Prostate gland (tissue), 2 donors: ENCODE results near the gene ZSWIM5. TPM values are rescaled to one million over a fixed set of nuclear protein-coding genes. Genes with fewer than 3 reads are reported as not detected.

Source experiments
- DNase-seq: peaks from one replicate; pipeline ENCODE4 v3.0.0-alpha.2; 2019; ENCODE audit warnings: low spot score
- H3K27ac ChIP-seq, 2 donors: fragments of 200-600 bp; sonication (generic); 2 replicates each; pipeline ENCODE4 v1.5.1; 2017 to 2019
- H3K27me3 ChIP-seq: fragments of 200-600 bp; sonication (generic); replicated peaks from 2 replicates; pipeline ENCODE4 v1.5.1; 2019; ENCODE audit not compliant: insufficient read depth
- H3K36me3 ChIP-seq, 2 donors: fragments of 200-600 bp; sonication (generic); 1 replicate in 1 of 2; 2 replicates in 1 of 2; pipeline versions ENCODE4 v1.5.1 to v1.8.1; 2017 to 2019
- H3K4me1 ChIP-seq: fragments of 200-600 bp; sonication (generic); replicated peaks from 2 replicates; pipeline ENCODE4 v1.5.1; 2019
- H3K4me3 ChIP-seq, 2 donors: fragments of 200-600 bp; sonication (generic); 2 replicates each; pipeline ENCODE4 v1.5.1; 2017 to 2019
- H3K9me3 ChIP-seq: fragments of 200-600 bp; sonication (generic); 2 replicates; pipeline ENCODE4 v1.5.1; 2017
- CTCF ChIP-seq, 4 experiments: fragments of 200-600 bp in 2 of 4; fragments of 450-650 bp in 2 of 4; sonication (generic) in 2 of 4; IDR thresholded peaks; 1 replicate in 3 of 4; 2 replicates in 1 of 4; pipeline ENCODE4 v1.5.1; 2016 to 2019; ENCODE audit warnings: antibody characterized with exemption in 4 of 4, mild to moderate bottlenecking in 2 of 4, moderate library complexity in 2 of 4
- POLR2A ChIP-seq: fragments of 450-650 bp; IDR thresholded peaks from one replicate; pipeline ENCODE4 v1.6.1; 2016; ENCODE audit warnings: antibody characterized with exemption, mild to moderate bottlenecking
- POLR2AphosphoS5 ChIP-seq: sonication (generic); formaldehyde crosslinking; IDR thresholded peaks from one replicate; pipeline ENCODE4 v1.6.1; 2017; ENCODE audit warnings: antibody characterized with exemption
- WGBS: methylation state at CpG from one replicate; pipeline ENCODE4 v1.1.5; 2018; 5-methylcytosine and 5-hydroxymethylcytosine counted together
- intact Hi-C: fragments of 100-400 bp; cut with DNase I; formaldehyde crosslinking; loops from one replicate; pipeline ENCODE4 v1.14.2; 2022
- total RNA-seq, 2 donors: library from RNA; depleted of rRNA; stranded (reverse); fragments of >200 nt; gene quantifications; one replicate each; pipeline ENCODE4 v1.1.0, GENCODE V29; 2016

The ZSWIM5 gene
- total RNA-seq, 2 donors from 2014 or later: 7.2 to 18.6 TPM

DNA sequence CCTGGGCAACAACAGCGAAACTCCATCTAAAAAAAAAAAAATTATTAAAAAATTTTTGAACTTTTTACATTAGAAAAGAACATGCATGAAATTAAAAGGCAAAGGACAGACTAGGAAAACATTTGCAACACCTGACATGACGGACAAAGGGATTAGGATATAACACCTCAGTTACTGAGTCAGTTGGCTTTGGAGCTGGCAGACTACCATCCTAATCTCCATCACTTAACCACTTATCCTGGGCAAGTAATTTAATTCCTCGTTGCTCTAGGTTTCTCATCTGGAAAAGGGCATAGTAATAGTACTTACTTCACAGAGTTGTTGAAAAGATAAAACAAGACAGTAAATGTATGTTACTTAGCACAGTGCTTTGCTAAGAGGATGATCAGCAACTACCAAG lies 207.2 kb downstream of the ZSWIM5 start:
- TF ChIP-seq POLR2AphosphoS5 (no peak), CTCF (IDR thresholded peaks at IDR 0.05) (no peak), POLR2A (no peak)
- Histone ChIP-seq H3K36me3 (peaks cover 5 to 16% of the 10 kb centered on the region in 2 donors), H3K27ac (no peak overlapping the region), H3K4me1 (no peaks in the 10 kb centered on the region), H3K27me3 (no peaks in the 10 kb centered on the region), H3K9me3 (no peaks in the 10 kb centered on the region), H3K4me3 (no peak overlapping the region)
- intact Hi-C loops: no loop called here
- 85% methylated on average over 3 of the region's 3 CpGs for WGBS
- no peak for DNase-seq

- Histone ChIP-seq H3K9me3 (no peaks in the 10 kb centered on the region), H3K27me3 (no peaks in the 10 kb centered on the region), H3K36me3 (no peaks in the 10 kb centered on the region), H3K4me1 (no peaks in the 10 kb centered on the region), H3K27ac (no peak overlapping the region), H3K4me3 (no peak overlapping the region)
- TF ChIP-seq CTCF (IDR thresholded peaks at IDR 0.05) (no peak), POLR2AphosphoS5 (no peak), POLR2A (no peak)
- DNase-seq: no peak
- 96% methylated on average over 7 of the region's 7 CpGs for WGBS
- intact Hi-C loops: no loop called here
These were observed 210.8 kb downstream of the ZSWIM5 start for GRCh38 chr1:44995467-44996238.

GRCh38 chr1:44994309-44994898 lies 212.0 kb downstream of the ZSWIM5 start:
- DNase-seq: no peak
- intact Hi-C loops: no loop called here
- TF ChIP-seq CTCF (IDR thresholded peaks at IDR 0.05): no peak
- TF ChIP-seq POLR2AphosphoS5: no peak
- no peak for TF ChIP-seq POLR2A
- no peak overlapping the region for H3K4me3 ChIP-seq
- no peak overlapping the region for H3K27ac ChIP-seq
- no peaks in the 10 kb centered on the region for H3K9me3 ChIP-seq
- no peaks in the 10 kb centered on the region for H3K36me3 ChIP-seq
- WGBS: 74% methylated on average over 7 of the region's 7 CpGs
- no peaks in the 10 kb centered on the region for H3K4me1 ChIP-seq
- no peaks in the 10 kb centered on the region for H3K27me3 ChIP-seq

- no peak overlapping the region for H3K27ac ChIP-seq
- H3K27me3 ChIP-seq: no peaks in the 10 kb centered on the region
- no peaks in the 10 kb centered on the region for H3K36me3 ChIP-seq
- no peak for DNase-seq
- intact Hi-C loops: loop anchor here (5.0 kb wide), 1 partner anchor 146 kb away; the partner anchor contains the start of gene PTCH2
- WGBS: 91% methylated on average over 24 of the region's 24 CpGs
- H3K4me3 ChIP-seq: no peak overlapping the region
- peaks cover 5% of the 10 kb centered on the region for H3K4me1 ChIP-seq
- no peaks in the 10 kb centered on the region for H3K9me3 ChIP-seq
- TF ChIP-seq POLR2AphosphoS5: no peak
- TF ChIP-seq CTCF (IDR thresholded peaks at IDR 0.05): no peak
- no peak for TF ChIP-seq POLR2A
These were observed 217.8 kb downstream of the ZSWIM5 start for GRCh38 chr1:44988531-44989156.
